HCT116 (cell line): ENCODE measurements around the gene SRL. TPM values are rescaled to one million over a fixed set of nuclear protein-coding genes. Genes with fewer than 3 reads are reported as not detected.

Experiments used
- ATAC-seq: fragments of 200-7000 bp; cut with Tn5 transposase; 2 replicates; pipeline ENCODE4 v1.9.1; 2020; ENCODE audit warnings: mild to moderate bottlenecking, moderate library complexity
- BruUV-seq: library from RNA; stranded (reverse); fragments of 400-500 nt; replicated peaks from 2 replicates; lab custom pipeline; 2021; lab: Mats Ljungman, UMichigan
- CTCF ChIA-PET: fragments of 300-600 bp; sonication (Branson Sonifier 250); formaldehyde crosslinking; loops from one replicate; lab custom pipeline; 2021; ENCODE audit warnings: antibody characterized with exemption; lab: Charles Lee
- POLR2A ChIA-PET: fragments of 300-600, 350-600 bp; sonication (Branson Sonifier 250); formaldehyde crosslinking; loops from one replicate; lab custom pipeline; 2021; ENCODE audit warnings: antibody characterized with exemption; lab: Charles Lee
- RAD21 ChIA-PET, 2 experiments: fragments of 300-600 bp; sonication (Branson Sonifier 250); formaldehyde crosslinking; loops; one replicate each; lab custom pipeline; 2023; ENCODE audit warnings: low total read pairs in 2 of 2; ENCODE audit not compliant: uncharacterized antibody in 2 of 2, unreplicated experiment in 2 of 2, low non-redundant PET in 1 of 2; lab: Charles Lee
- DNase-seq: peaks from one replicate; pipeline ENCODE4 v3.0.0-alpha.2; 2010; ENCODE audit warnings: low read depth, low spot score
- H2AFZ ChIP-seq: fragments of 200-600 bp; shearing (Covaris generic), sonication (generic); 2 replicates; pipeline ENCODE4 v1.6.1; 2017; ENCODE audit warnings: low read depth, mixed run types, mixed read lengths, antibody characterized with exemption, low read length; ENCODE audit not compliant: poor library complexity, severe bottlenecking
- H3K27ac ChIP-seq: 2 replicates; pipeline ENCODE4 v1.5.1; 2012; ENCODE audit warnings: low read depth, low read length
- H3K27me3 ChIP-seq: fragments of 200-600 bp; sonication (generic); 2 replicates; pipeline ENCODE4 v1.6.1; 2016; ENCODE audit warnings: mixed run types, low read length, mixed read lengths; ENCODE audit not compliant: insufficient read depth
- H3K36me3 ChIP-seq, 2 experiments: fragments of 200-500 bp in 1 of 2; fragments of 200-600 bp in 1 of 2; sonication (Bioruptor generic) in 1 of 2; sonication (generic) in 1 of 2; 2 replicates each; pipeline versions ENCODE4 v1.5.1 to v1.6.1; 2014 to 2016; ENCODE audit warnings: low read length in 2 of 2, inconsistent platforms in 1 of 2, mixed read lengths in 1 of 2, mixed run types in 1 of 2; ENCODE audit not compliant: insufficient read depth in 2 of 2, control insufficient read depth in 1 of 2
- H3K4me1 ChIP-seq, 2 experiments: fragments of 200-600 bp in 1 of 2; sonication (generic) in 1 of 2; 2 replicates each; pipeline versions ENCODE4 v1.5.1 to v1.6.1; 2012 to 2017; ENCODE audit warnings: low read length in 2 of 2, inconsistent platforms in 1 of 2, mild to moderate bottlenecking in 1 of 2, mixed read lengths in 1 of 2, mixed run types in 1 of 2, moderate library complexity in 1 of 2; ENCODE audit not compliant: insufficient read depth in 2 of 2, control insufficient read depth in 1 of 2
- H3K4me2 ChIP-seq: fragments of 200-600 bp; sonication (generic); 2 replicates; pipeline ENCODE4 v1.6.1; 2017; ENCODE audit warnings: mixed run types, low read length, mixed read lengths
- H3K4me3 ChIP-seq, 2 experiments: fragments of 200-600 bp in 1 of 2; sonication (generic) in 1 of 2; replicated peaks in 1 of 2; 2 replicates each; pipeline ENCODE4 v1.5.1; 2011 to 2016; ENCODE audit warnings: low read length in 2 of 2, control low read depth in 1 of 2, low read depth in 1 of 2, mild to moderate bottlenecking in 1 of 2, mixed read lengths in 1 of 2, mixed run types in 1 of 2
- H3K79me2 ChIP-seq: fragments of 200-600 bp; sonication (generic); 2 replicates; pipeline ENCODE4 v1.6.1; 2017; ENCODE audit warnings: mild to moderate bottlenecking, mixed run types, low read length, moderate library complexity, mixed read lengths; ENCODE audit not compliant: insufficient read depth
- H3K9ac ChIP-seq: fragments of 200-600 bp; sonication (generic); 2 replicates; pipeline ENCODE4 v1.6.1; 2016; ENCODE audit warnings: low read length, mixed read lengths
- H3K9me2 ChIP-seq: fragments of 200-600 bp; sonication (generic), shearing (Covaris generic); 2 replicates; pipeline ENCODE4 v1.6.1; 2017; ENCODE audit warnings: mixed run types, mild to moderate bottlenecking, moderate library complexity; ENCODE audit not compliant: insufficient read depth
- H3K9me3 ChIP-seq, 2 experiments: fragments of 200-500 bp in 1 of 2; fragments of 200-600 bp in 1 of 2; sonication (Bioruptor generic) in 1 of 2; sonication (generic) in 1 of 2; 2 replicates each; pipeline ENCODE4 v1.6.1; 2014 to 2017; ENCODE audit warnings: low read length in 2 of 2, mixed read lengths in 2 of 2, inconsistent platforms in 1 of 2, low read depth in 1 of 2, mild to moderate bottlenecking in 1 of 2, mixed run types in 1 of 2, moderate library complexity in 1 of 2; ENCODE audit not compliant: control insufficient read depth in 1 of 2, insufficient read depth in 1 of 2
- H4K20me1 ChIP-seq: fragments of 200-600 bp; sonication (generic), shearing (Covaris generic); 2 replicates; pipeline ENCODE4 v1.6.1; 2017; ENCODE audit warnings: mixed run types, mild to moderate bottlenecking, moderate library complexity; ENCODE audit not compliant: insufficient read depth
- ATF3 ChIP-seq: IDR thresholded peaks from 2 replicates; pipeline ENCODE4 v1.6.1; 2012
- JUND ChIP-seq: IDR thresholded peaks from 2 replicates; pipeline ENCODE4 v1.6.1; 2012
- MAX ChIP-seq: IDR thresholded peaks from 2 replicates; pipeline ENCODE4 v1.6.1; 2012
- POLR2A ChIP-seq: IDR thresholded peaks from 2 replicates; pipeline ENCODE4 v1.7.0; 2011; ENCODE audit warnings: borderline replicate concordance; ENCODE audit not compliant: insufficient read depth, insufficient read length; ENCODE audit errors: extremely low read depth
- POLR2AphosphoS5 ChIP-seq: IDR thresholded peaks from 2 replicates; pipeline ENCODE4 v1.6.1; 2011; ENCODE audit warnings: mild to moderate bottlenecking, low read depth, low read length, moderate library complexity
- REST ChIP-seq: IDR thresholded peaks from 2 replicates; pipeline ENCODE4 v1.6.1; 2012; ENCODE audit warnings: low read depth
- SP1 ChIP-seq: IDR thresholded peaks from 2 replicates; pipeline ENCODE4 v1.6.1; 2012; ENCODE audit warnings: low read depth
- ZBTB33 ChIP-seq: IDR thresholded peaks from 2 replicates; pipeline ENCODE4 v1.6.1; 2011; ENCODE audit warnings: mild to moderate bottlenecking, low read length, moderate library complexity; ENCODE audit not compliant: insufficient replicate concordance; ENCODE audit errors: extremely low read depth
- ZNF274 ChIP-seq: fragments of 200-500 bp; sonication (Bioruptor generic); IDR thresholded peaks from 2 replicates; pipeline ENCODE4 v1.6.1; 2014; ENCODE audit warnings: mild to moderate bottlenecking, low read depth, low read length, inconsistent platforms
- intact Hi-C: fragments of 100-400 bp; cut with micrococcal nuclease; formaldehyde crosslinking; loops from 2 replicates; pipeline ENCODE4 v1.10.0; 2022
- total RNA-seq: library from RNA; stranded (reverse); gene quantifications from one replicate; pipeline ENCODE4 v1.2.1, GENCODE V29; 2021; ENCODE audit not compliant: unreplicated experiment

SRL gene
- total RNA-seq, 1 experiment from 2014 or later = not detected

- Histone ChIP-seq H3K9me2 (no peaks in the 10 kb centered on the region), H3K36me3 (no peaks in the 10 kb centered on the region), H4K20me1 (no peaks in the 10 kb centered on the region), H3K4me3 (no peak overlapping the region), H3K4me1 (no peaks in the 10 kb centered on the region), H3K9me3 (no peaks in the 10 kb centered on the region), H3K27me3 (no peaks in the 10 kb centered on the region), H3K4me2 (no peak overlapping the region), H2AFZ (no peak overlapping the region), H3K79me2 (no peaks in the 10 kb centered on the region), H3K27ac (no peak overlapping the region), H3K9ac (no peak overlapping the region)
- intact Hi-C loops = no loop called here
- CTCF ChIA-PET = no interaction called here
- ATAC-seq (no peak), DNase-seq (no peak)
- RAD21 ChIA-PET = no interaction called here
- TF ChIP-seq SP1 = no peak
- no peak for TF ChIP-seq MAX
- POLR2A ChIA-PET = interaction anchor here (1.5 kb wide), 1 partner anchor 19 kb away, joined by 4 read pairs; no protein-coding TSS in a partner anchor
- BruUV-seq = no TSS peak
These were observed 82.2 kb downstream of the SRL start for GRCh38 chr16:4159726-4160125.

- DNase-seq (no peak), ATAC-seq (no peak)
- Histone ChIP-seq H3K9ac (no peak overlapping the region), H3K79me2 (no peaks in the 10 kb centered on the region), H3K27ac (no peak overlapping the region), H3K27me3 (no peaks in the 10 kb centered on the region), H4K20me1 (no peaks in the 10 kb centered on the region), H3K9me3 (no peaks in the 10 kb centered on the region), H3K9me2 (no peaks in the 10 kb centered on the region), H3K4me1 (no peaks in the 10 kb centered on the region), H3K4me3 (no peak overlapping the region), H3K36me3 (no peaks in the 10 kb centered on the region), H3K4me2 (no peak overlapping the region), H2AFZ (no peak overlapping the region)
- ChIA-PET POLR2A (interaction anchor here (0.7 kb wide), 1 partner anchor 112 kb away, joined by 4 read pairs; no protein-coding TSS in a partner anchor), RAD21 (no interaction called here), CTCF (no interaction called here)
- no peak for TF ChIP-seq JUND
- no peak for TF ChIP-seq ATF3
- TF ChIP-seq POLR2AphosphoS5 = no peak
- TF ChIP-seq ZNF274 = no peak
- TF ChIP-seq ZBTB33 = no peak
- TF ChIP-seq POLR2A = no peak
- no peak for TF ChIP-seq REST
- BruUV-seq = no TSS peak
- intact Hi-C loops = no loop called here
These were observed 83.5 kb downstream of the SRL start for GRCh38 chr16:4158143-4159093.
